Peyer's patch (tissue), 4 donors: Measurements from ENCODE around the gene TNS4. TPM values are rescaled to one million over a fixed set of nuclear protein-coding genes. Genes with fewer than 3 reads are reported as not detected.
A peak's percentile ranks its signal among the peaks of the same experiment; 100 is the strongest.

ENCODE experiments used
- DNase-seq, 3 donors: peaks; one replicate each; pipeline ENCODE4 v3.0.0-alpha.2; 2017 to 2019
- H3K27ac ChIP-seq, 4 donors: fragments of 200-600 bp; sonication (generic); one replicate each; pipeline ENCODE4 v1.5.1; 2016 to 2019
- H3K27me3 ChIP-seq, 2 donors: fragments of 200-600 bp; sonication (generic); one replicate each; pipeline ENCODE4 v1.5.1; 2019
- H3K36me3 ChIP-seq, 3 donors: fragments of 200-600 bp; sonication (generic); one replicate each; pipeline ENCODE4 v1.5.1; 2016 to 2019
- H3K4me1 ChIP-seq, 4 donors: fragments of 200-600 bp; sonication (generic); one replicate each; pipeline ENCODE4 v1.5.1; 2016 to 2019
- H3K4me3 ChIP-seq, 4 donors: fragments of 200-600 bp; sonication (generic); 1 replicate in 3 of 4; 2 replicates in 1 of 4; pipeline ENCODE4 v1.5.1; 2016 to 2019; ENCODE audit warnings: mild to moderate bottlenecking in 1 of 4
- H3K9me3 ChIP-seq, 4 donors: fragments of 200-600 bp; sonication (generic); one replicate each; pipeline ENCODE4 v1.5.1; 2016 to 2019; ENCODE audit warnings: mild to moderate bottlenecking in 1 of 4
- POLR2A ChIP-seq, 2 donors: fragments of 450-650 bp; IDR thresholded peaks; one replicate each; pipeline ENCODE4 v1.5.1; 2017; ENCODE audit warnings: antibody characterized with exemption in 2 of 2, mild to moderate bottlenecking in 2 of 2, moderate library complexity in 2 of 2
- total RNA-seq, 4 donors: library from RNA; depleted of rRNA; stranded (reverse); fragments of >200 nt; gene quantifications; one replicate each; pipeline ENCODE4 v1.1.0, GENCODE V29; 2016
- TF ChIP-seq, protein P1 (sequence below), 6 experiments: fragments of 450-650 bp in 4 of 6; fragments of 200-600 bp in 2 of 6; sonication (generic) in 1 of 6; IDR thresholded peaks; one replicate each; pipeline ENCODE4 v1.5.1; 2017 to 2019; ENCODE audit warnings: antibody characterized with exemption in 6 of 6, mild to moderate bottlenecking in 3 of 6, moderate library complexity in 1 of 6

Gene TNS4
- total RNA-seq, 4 donors from 2014 or later, result 0.54 to 2.5 (median 1.7) TPM

DNA sequence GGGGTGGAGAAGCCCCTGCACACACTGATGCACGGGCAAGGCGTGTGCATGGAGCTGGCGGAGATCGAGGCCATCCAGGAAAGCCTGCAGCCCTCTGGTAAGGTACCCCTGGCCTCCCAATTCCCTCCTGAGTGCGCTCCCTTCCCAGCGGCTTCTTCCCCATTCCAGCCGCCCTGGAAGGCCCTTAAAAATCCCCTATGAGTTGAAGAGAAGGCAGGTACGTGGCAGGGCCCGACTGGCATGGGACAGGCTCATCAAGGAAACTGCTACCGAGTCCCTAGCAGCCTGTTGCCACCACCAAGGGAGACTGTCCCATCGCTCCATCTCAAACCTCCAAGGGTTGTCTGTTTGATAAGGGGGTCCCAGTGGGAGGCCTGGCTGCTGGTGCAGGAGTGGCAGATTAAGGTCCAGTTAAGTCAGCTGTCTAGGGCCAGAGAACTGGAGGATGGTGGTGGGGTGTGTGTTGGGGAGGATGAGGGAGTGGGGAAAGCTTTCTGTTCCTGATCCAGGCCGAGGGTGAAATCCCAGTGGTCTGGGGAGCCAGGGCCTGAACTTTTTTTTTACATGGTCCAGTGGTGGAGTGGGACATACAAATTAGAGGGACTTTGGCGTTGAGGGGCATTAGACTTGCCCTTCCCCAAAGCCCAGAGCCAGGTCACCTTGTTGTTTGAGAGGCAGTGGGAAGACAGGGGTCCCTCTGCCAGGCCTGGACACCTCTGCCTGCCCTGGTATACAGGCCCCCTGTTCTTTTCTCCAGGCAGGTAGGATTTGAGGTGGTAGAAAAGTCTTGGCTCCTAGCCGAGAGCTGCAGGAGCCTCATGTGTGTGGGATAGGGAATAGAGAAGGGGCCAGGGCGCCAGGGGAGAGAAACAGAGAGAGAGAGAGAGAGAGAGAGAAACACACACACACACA lies 57.2 kb downstream of the TNS4 start:
- H3K27ac ChIP-seq, result peak overlapping the region; percentile 74 to 97 (median 84)
- no peaks in the 10 kb centered on the region for H3K9me3 ChIP-seq
- H3K27me3 ChIP-seq, result no peaks in the 10 kb centered on the region
- H3K4me3 ChIP-seq, result peak overlapping the region; percentile 55 to 89 (median 68)
- no peak for TF ChIP-seq POLR2A (IDR thresholded peaks at IDR 0.05)
- TF ChIP-seq, protein P1, sequence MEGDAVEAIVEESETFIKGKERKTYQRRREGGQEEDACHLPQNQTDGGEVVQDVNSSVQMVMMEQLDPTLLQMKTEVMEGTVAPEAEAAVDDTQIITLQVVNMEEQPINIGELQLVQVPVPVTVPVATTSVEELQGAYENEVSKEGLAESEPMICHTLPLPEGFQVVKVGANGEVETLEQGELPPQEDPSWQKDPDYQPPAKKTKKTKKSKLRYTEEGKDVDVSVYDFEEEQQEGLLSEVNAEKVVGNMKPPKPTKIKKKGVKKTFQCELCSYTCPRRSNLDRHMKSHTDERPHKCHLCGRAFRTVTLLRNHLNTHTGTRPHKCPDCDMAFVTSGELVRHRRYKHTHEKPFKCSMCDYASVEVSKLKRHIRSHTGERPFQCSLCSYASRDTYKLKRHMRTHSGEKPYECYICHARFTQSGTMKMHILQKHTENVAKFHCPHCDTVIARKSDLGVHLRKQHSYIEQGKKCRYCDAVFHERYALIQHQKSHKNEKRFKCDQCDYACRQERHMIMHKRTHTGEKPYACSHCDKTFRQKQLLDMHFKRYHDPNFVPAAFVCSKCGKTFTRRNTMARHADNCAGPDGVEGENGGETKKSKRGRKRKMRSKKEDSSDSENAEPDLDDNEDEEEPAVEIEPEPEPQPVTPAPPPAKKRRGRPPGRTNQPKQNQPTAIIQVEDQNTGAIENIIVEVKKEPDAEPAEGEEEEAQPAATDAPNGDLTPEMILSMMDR (IDR thresholded peaks at IDR 0.05), result no peak
- H3K4me1 ChIP-seq, result peaks cover 3 to 54% (median 11%) of the 10 kb centered on the region in 4 donors
- DNase-seq, result peak in 1 of 3 donors; percentile 62
- H3K36me3 ChIP-seq, result no peaks in the 10 kb centered on the region

DNA sequence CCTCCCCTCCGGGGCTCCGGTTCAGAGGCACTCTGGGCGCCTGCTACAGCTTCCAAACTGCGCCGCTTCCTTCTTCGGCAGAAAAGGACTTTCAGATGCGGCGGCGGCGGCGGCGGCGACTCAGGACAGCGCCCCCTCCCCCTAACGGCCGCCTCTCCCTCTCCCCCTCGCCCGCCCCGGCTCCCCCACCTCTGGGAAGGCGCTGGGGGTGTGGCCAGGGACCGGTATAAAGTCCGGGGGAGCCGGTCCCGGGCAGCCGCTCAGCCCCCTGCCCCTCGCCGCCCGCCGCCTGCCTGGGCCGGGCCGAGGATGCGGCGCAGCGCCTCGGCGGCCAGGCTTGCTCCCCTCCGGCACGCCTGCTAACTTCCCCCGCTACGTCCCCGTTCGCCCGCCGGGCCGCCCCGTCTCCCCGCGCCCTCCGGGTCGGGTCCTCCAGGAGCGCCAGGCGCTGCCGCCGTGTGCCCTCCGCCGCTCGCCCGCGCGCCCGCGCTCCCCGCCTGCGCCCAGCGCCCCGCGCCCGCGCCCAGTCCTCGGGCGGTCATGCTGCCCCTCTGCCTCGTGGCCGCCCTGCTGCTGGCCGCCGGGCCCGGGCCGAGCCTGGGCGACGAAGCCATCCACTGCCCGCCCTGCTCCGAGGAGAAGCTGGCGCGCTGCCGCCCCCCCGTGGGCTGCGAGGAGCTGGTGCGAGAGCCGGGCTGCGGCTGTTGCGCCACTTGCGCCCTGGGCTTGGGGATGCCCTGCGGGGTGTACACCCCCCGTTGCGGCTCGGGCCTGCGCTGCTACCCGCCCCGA lies 58.0 kb downstream of the TNS4 start, which contains the start of gene IGFBP4:
Gene IGFBP4, plus strand, starts transcription at position 255 of the 792 bp plus-strand sequence. Its CDS starts 286 bp downstream, at position 541.
- DNase-seq, result peak; percentile 69 to 89 (median 87)
- no peaks in the 10 kb centered on the region for H3K36me3 ChIP-seq
- H3K4me1 ChIP-seq, result peaks cover 0 to 46% (median 9%) of the 10 kb centered on the region in 4 donors
- peak within 1 kb of the TSS; percentile 74 to 97 (median 84) for H3K27ac ChIP-seq
- no peaks in the 10 kb centered on the region for H3K27me3 ChIP-seq
- peak; percentile 45 to 53 for TF ChIP-seq POLR2A (IDR thresholded peaks at IDR 0.05)
- TF ChIP-seq, protein P1 (IDR thresholded peaks at IDR 0.05), result peak in 5 of 6 experiments; percentile 37 to 56 (median 44)
- peak within 1 kb of the TSS; percentile 55 to 89 (median 68) for H3K4me3 ChIP-seq
- no peaks in the 10 kb centered on the region for H3K9me3 ChIP-seq

DNA sequence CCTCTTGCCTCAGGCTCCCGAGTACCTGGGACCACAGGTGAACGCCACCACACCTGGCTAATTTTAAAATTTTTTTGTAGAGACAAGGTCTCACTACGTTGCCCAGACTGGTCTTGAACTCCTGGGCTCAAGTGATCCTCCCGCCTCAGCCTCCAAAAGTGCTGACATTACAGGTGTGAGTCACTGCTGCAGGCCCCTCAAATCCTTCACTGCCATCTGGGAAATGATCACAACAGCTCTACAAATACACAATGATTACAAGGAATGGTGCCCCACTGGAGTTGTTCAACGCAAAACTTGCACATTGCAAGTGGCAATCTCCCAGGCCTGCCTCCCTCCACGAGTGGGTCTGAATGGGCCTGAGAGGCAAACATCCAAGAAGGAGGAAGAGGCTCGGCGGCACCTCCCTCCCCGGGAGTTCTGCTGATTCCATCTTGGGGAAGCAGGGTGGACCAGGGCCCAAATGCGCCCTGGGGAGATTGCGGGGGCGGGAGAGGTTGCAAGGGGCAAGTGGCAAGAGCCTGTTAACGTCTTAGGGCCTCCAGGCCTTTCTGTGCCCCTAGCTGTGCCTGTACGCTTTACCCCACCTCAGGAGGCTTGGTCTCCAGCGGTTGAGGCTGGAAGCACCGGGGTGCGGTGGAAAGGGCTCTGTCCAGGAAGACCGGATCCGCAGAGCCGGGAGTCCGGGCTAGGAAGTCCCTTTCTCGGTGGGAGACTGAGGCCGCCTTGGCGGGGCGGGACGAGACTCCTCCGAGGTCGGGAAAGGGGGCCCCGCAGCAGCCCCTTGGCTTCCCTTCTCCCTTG lies 58.8 kb downstream of the TNS4 start:
- TF ChIP-seq, protein P1 (IDR thresholded peaks at IDR 0.05), result peak in 3 of 6 experiments; percentile 15 to 29 (median 19)
- no peak for TF ChIP-seq POLR2A (IDR thresholded peaks at IDR 0.05)
- Histone ChIP-seq H3K36me3 (no peaks in the 10 kb centered on the region), H3K4me1 (peaks cover 0 to 38% (median 5%) of the 10 kb centered on the region in 4 donors), H3K4me3 (peak overlapping the region; percentile 55 to 89 (median 68)), H3K27ac (peak overlapping the region; percentile 74 to 97 (median 84)), H3K27me3 (no peaks in the 10 kb centered on the region), H3K9me3 (no peaks in the 10 kb centered on the region)
- peak in 1 of 3 donors; percentile 58 for DNase-seq

DNA sequence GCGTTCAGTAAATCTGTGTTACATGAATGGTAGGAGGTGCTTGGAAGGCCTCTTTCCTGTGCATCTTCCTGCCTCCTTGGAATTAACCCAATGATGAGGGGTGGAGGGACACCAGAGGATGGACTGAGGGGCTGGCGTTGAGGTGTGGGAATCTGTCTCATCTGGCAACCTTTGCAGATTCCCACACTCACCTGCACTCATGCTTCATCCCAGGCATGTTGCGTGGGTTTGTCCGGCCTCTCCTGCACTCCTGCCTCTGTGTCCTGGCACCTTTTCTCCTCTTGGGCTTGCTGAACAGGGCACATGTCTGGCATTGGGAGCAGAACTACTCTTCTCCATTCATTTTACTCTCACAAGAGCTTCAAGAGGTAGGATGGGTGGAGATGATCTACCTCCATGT lies 61.3 kb downstream of the TNS4 start:
- no peak for DNase-seq
- Histone ChIP-seq H3K27me3 (no peaks in the 10 kb centered on the region), H3K4me3 (no peak overlapping the region), H3K27ac (no peak overlapping the region), H3K4me1 (peaks cover 0 to 14% (median 5%) of the 10 kb centered on the region in 4 donors), H3K36me3 (no peaks in the 10 kb centered on the region), H3K9me3 (no peaks in the 10 kb centered on the region)
- TF ChIP-seq POLR2A (IDR thresholded peaks at IDR 0.05), result no peak
- TF ChIP-seq, protein P1 (IDR thresholded peaks at IDR 0.05), result no peak
